NCI-H2029 (cell line): ENCODE measurements around the gene LYRM1.
"Not testable (repeated sequence)": the region's sequence is repeated elsewhere in the genome, so short reads cannot be mapped to it uniquely, and the experiment has no call there.

Experiments
- DNase-seq: peaks from one replicate; lab custom pipeline; 2025; lab: John Stamatoyannopoulos, UW

LYRM1 gene

DNA sequence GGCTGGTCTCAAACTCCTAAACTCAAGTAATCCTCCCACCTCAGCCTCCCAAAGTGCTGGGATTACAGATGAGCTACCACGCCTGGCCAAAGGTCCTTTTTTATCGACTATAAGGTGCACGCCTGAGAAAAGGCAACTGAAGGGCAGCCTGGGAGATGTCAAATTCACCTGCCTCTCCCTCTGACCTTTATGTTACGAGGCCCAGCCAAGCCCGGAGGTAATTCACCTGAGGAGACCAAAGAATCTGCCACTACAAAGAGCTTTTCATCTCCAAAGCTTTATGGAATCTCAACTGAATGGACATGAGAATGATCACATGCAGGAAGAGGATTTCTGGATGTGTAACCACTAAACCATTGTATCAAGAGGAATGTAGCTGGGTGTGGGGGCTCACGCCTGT, 37.2 kb downstream of the LYRM1 start:
- no peak for DNase-seq

DNA sequence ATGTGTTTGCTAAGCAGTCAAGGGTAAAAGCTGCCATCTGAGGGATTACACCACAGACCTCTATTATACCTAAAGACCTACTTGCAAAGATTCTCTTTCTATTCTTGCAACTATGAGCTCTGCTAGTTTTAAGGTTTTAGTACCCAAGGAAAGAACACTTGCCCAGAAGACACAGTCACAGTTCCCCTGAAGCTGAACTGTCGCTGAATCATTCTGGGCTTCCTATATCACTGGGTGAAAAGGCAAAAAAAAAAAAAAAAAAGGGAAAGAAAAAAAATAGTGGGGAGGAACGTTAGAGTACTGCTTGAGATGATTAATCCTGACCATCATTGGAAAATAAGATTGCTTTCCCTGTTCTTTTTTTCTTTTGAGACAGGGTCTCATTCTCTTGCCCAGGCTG, 37.9 kb downstream of the LYRM1 start:
- no peak for DNase-seq

DNA sequence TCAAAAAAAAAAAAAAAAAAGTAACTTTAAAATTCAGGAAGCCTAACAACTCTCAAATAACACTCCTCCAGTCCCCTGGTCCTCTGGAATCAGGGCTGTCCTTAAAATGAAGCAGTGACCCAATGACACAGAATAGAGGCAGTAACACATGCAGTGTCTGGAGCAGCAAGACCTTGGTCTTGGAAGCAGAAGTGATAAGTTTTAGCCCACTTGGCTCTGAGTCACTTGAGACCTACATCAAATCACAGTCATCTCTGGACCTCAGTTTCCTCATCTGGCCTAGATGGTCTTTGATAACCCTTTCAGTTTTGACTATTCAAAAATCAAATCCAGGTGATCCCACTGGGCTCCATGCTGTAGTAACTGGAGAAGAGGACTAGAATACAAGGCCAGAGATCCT, 39.0 kb downstream of the LYRM1 start:
- DNase-seq, result no peak

DNA sequence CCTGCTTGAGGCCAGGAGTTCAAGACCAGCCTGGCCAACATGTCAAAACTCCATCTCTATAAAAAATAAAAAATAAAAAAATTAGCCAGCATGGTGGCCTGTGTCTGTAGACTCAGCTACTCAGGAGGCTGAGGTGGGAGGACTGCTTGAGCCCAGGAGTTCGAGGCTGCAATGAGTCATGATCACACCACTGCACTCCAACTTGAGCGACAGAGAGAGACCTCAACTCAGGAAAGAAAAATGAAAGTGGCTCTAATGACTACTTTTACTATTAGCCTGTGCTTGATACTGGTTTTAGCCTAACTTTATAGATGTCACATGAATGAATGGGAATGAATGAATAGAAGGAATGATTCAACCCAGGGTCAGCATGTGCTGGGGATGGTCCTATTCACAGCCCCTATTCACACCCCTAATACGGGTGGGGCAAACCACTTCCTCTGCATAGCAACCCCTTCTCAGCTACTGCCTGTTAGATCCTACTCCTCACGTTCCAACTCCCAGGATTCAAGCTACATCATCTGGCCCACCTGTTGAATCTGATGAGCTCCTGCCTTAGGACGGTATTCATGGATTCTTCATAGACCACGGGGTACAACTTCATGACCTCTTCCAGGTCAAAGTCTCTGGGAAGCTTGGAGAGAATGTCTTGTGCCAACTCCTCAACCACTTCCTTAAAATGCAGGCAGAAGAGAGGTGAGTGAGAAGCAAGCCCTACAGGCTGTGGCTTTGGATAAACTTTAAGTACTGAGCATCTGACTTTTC, 40.5 kb downstream of the LYRM1 start:
- DNase-seq, result no peak

DNA sequence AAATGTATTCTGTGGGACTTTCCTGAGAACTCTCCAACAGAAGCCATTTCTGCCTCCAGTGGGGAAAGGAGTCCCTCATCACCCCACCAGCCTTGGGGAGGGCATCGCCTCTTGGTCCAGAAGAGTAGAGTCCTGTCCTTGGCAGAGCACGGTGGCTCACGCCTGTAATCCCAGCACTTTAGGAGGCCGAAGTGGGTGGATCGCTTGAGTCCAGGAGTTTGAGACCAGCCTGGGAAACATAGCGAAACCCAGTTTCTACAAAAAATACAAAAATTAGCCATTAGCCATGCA, 41.0 kb downstream of the LYRM1 start:
- DNase-seq, result no peak

DNA sequence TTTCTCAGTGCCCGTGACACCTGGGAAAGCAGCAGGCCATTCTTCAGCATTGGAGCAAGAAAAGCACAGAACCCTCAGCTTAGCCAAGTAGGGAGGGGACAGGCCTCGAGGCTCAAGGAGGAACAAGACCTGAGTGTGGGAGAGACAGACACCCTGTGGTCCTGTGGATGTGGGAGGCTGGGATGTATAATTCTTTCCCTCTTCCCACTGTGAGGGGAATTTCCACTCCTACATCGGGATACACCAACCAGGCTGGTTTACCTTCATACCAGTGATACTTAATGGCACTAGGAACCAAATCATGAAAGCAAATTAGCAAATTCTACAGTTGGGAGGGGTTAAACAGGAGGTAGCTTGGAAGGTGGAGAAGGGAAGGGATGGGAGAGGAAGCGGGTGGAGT, 41.7 kb downstream of the LYRM1 start:
- no peak for DNase-seq

DNA sequence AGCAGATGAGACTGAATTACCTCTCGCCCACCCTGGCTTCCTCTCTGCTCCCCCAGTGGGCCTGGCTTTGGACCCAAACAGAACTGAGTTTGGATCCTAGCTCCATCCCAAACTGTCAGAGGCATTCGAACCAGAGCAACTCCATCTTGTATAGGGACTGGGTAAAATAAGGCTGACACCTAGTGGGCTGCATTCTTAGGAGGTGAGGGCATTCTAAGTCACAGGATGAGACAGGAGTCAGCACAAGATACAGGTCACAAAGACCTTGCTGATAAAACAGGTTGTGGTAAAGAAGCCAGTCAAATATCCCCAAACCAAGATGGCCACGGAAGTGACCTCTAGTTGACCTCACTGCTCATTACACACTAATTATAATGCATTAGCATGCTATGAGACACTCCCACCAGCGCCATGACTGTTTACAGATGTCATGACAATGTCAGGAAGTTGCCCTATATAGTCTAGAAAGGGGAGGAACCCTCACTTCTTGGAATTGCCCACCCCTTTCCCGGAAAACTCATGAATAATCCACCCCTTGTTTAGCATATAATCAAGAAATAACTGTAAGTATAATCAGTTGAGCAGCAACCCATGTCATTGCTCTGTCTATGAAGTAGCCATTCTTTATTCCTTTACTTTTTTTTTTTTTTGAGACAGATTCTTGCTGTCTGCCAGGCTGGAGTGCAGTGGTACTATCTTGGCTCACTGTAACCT, 44.4 kb downstream of the LYRM1 start:
- DNase-seq, result no peak

DNA sequence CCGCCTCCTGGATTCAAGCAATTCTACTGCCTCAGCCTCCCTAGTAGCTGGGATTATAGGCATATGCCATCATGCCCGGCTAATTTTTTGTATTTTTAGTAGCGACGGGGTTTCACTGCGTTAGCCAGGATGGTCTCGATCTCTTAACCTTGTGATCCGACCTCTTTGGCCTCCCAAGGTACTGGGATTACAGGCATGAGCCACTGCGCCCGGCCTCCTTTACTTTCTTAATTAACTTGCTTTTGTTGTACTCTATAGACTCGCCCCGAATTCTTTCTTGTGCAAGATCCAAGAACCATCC, 45.0 kb downstream of the LYRM1 start:
- not testable (repeated sequence) for DNase-seq

DNA sequence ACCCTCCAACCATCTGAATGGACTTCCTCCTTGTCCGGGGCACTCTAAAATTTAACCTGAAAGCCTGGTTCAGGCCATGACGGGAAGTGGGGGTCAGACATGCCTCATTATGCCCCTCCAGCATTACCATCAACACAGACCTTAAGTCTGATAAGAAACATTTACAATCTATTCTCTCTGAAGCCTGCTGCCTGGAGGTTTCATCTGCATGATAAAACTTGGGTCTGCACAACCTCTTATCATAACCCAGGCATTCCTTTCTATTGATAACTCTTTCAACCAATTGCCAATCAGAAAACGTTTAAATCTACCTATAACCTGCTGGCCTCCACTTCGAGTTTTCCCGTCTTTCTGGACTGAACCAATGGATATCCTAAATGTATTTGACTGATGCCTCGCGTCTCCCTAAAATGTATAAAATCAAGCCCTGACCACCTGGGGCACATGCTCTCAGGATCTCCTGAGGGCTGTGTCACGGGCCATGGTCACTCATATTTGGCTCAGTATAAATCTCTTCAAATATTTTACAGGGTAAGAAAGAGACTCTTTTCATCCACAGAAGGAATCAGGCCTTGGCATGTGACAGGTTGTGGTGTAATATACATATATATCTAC, 45.6 kb downstream of the LYRM1 start:
- no peak for DNase-seq

DNA sequence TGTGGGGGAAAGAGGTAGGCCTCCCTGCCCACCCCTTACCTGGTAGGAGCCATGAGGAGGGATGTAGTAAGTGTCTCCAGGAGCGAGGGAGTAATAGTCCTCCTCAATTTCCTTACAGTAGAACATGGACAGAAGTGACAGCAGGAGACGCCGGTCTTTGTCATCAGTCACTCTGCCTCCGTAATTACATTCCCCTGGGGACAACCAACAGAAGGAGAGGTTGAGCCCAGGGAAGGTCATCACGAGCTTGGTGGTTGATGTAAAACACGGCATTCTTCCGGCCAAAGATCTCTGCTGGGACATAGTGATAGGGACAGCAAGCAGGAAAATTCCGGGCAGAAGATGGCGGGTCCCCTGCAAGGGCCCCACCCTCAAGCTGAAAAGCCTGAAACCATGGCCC, 47.9 kb downstream of the LYRM1 start:
- no peak for DNase-seq

DNA sequence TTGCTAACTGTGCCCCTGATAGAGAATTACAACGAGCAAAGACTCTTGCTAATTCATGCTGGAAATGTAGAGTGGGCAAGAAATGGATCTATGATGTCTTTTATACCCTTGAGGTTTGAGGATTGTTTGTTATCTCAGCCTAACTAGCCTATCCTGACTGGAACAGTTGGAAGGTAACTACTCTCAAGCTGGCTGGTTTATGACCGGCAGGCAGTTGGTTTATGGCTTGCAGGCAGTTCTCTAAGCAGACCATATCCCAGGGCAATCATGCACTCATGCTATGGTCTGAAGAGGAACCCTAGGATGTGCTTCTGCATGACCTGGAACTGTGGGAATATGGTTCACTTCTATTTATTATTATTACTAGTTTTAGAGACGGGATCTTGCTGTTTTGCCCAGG, 49.1 kb downstream of the LYRM1 start:
- no peak for DNase-seq

DNA sequence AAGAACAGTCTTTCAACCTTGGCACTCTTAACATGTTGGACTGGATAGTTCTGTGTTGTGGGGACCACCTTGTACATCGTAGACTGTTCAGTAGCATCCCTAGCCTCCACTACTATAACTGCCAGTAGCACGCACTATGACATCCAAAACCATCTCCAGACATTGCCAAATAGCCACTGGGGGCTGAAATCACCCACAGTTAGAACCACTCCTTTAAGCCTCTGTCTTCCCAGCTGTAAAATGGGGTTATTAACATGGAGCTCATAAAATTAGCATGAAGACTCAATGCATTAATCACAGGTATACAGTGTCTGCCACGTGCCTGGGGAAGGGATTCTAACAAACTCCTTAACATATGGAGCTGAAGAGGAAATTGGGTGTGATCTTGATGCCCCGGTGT, 49.7 kb downstream of the LYRM1 start:
- DNase-seq, result no peak

DNA sequence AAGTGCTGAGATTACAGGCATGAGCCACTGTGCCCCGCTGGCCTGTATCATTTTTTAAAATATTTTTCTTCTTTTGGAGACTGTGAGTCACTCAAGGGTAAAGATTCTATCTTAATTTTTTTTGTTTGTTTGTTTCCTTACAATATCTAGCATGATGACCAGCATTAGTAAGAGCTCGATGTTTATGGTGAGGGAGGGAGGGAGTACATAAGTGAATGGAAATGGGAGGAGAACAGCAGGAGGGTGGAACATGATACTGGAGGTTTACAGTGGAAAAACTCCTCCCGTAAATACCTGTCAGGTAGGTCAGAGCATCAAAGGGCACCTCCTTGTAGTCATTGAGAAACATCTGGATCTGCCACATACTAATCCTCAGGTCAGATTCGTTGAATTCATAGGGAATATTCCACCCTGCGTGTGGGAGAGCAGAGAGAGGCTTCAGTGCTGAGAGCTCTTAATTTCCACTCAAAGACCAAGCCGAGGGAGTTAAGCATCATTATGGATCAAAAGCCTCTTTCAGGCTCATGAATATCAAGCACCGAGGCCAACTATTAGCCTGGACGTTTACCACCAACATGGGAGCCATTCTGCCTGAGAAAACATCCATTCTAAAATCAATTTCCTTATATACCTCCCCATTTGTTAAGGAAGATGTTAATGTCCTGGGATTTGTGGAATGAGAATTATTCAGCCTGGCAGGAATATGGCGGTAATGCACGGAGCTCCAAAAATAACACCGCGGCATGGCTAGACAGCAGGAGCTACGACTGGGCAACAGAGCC, 51.8 kb downstream of the LYRM1 start:
- no peak for DNase-seq

DNA sequence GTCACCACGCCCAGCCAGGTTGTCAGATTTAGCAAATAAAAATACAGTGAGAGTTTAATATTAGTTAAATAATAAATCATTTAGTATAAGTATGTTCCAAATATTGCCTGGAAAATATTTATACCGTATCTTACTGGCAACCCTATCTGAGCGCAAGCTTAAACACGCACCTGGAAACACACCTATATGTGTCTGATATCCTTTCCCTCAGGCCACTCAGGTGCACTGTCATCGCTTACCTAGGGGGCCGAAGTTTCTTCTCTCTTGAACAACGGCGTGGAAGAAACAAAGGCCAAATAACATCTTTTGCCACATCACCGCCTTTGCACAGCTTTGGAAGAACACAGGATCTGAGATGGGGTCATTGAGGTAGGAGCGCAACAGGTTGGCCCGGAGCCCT, 54.0 kb downstream of the LYRM1 start:
- no peak for DNase-seq

DNA sequence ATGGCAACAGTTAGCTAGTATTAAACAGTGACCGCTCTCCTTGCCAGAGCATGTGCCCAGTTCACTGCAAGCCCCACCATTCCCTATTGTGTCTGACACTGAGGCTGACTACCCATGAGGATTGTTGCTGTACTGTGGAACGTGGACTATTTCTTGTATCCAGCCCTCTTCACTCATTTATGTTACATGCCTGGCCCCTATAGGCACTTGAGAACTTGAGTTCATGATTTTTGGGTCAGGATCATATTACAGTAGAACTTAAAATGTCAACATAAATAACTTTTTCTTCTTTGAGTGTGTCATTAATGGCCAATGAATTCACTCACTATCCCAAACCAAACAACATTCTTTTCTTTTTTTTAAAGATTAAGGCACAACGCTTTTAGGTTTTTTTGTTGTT, 55.7 kb downstream of the LYRM1 start:
- no peak for DNase-seq

DNA sequence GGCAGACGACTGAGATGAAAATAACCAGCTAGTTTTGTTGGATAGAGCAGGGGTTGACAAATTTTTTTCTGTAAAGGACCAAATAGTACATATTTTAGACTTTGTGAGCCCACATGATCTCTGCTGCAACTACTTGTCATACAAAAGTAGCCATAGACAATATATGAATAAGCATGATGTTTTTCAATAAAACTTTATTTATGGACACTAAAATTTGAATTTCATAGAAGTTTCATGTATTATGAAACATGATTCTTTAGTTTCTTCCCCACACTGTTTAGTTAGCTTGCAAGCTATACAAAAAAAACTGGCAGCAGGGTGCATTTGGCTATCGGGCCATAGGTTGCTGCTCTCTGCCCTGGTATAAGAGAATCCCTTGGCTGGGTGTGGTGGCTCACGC, 56.6 kb downstream of the LYRM1 start:
- no peak for DNase-seq

DNA sequence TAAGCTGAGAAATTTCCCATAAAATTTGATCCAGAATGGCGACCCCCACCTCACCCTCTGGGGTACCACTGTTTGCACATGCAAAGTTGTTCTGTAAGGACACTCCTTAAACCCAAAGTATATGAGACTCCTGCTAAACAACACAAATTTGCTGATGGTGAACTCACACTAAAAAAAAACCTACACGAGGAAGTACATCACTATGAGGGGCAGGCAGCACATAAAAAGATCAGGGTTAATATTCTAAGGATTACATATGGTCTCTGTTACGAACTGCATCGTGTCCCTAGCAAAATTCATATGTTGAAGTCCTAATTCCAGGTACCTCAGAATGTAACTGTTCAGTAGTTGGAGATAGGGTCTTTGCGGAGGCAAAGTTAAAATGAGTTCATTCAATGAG, 60.3 kb downstream of the LYRM1 start:
- no peak for DNase-seq

DNA sequence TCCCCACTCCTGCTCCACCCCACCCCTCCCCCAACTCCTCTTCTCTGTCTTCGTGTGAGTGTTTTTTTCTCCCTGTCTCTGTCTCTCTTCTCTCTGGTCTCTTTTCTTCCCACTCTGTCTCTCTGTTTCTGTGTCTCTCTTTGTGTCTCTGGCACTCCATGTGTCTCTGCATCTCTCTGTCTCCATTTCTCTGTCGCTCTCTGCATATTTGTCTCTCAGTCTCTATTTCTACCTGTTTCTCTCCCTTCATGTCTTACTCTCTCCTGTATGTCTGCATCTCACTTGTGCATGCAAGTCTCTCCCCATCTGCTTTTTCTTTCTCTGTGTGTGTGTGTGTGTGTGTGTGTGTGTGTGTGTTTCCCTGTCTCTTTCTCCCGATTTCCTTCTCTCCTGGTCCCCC, 68.2 kb downstream of the LYRM1 start:
- DNase-seq, result no peak

DNA sequence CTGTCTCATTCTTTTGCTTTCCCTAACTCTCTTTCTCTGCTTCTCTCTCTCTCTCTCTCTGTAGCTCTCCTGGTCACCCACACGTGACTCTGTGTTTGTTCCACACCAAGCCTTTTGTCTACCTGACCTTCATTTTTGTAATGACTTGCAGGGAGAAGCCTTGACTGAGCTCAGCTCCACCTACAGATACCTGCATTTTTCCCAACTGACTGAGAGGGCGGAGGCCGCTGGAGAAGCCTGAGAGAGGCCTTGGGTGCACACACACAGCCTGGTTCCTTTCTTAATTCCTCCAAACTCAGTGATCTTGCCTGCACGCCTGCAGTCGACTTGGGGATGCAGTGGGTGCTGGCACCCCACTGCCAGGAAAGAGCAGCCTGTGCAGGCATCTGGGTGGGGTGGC, 68.8 kb downstream of the LYRM1 start:
- no peak for DNase-seq

DNA sequence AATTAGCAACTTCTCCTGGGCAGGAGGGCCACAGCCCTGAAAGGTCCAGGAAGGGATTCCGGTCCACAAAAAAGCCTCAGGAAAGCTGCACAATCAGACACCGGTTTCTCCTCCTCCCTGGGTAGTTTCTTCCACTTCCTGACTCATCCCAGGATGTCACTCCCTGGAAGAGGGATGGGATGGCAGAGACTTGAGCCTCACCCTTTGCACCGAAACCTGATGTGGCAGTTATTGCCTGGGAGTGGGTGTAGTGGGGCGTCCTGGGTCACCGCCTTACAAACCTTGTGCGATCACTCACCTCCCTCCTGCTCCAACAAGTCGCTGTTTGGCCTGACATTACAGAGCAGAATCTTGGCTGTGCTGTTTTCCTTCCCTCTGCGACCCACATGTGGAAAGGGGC, 70.8 kb downstream of the LYRM1 start:
- DNase-seq, result no peak

DNA sequence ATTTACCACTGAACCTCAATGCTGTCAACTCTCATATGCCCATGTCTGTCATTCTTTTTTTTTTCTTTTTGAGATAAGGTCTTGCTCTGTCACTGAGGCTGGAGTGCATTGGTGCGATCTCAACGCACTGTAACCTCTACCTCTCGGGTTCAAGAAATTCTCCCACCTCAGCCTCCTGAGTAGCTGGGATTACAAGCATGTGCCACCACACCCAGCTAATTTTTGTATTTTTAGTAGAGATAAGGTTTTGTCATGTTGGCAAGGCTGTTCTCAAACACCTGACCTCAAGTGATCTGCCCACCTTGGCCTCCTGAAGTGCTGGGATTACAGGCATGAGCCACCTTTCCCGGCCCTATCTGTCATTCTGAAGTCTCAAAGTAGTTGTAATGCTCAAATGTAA, 72.6 kb downstream of the LYRM1 start:
- DNase-seq, result not testable (repeated sequence)
